NB4 (cell line): Measurements from ENCODE around the gene AOC1.

ENCODE experiments used
- CTCF ChIP-seq: IDR thresholded peaks from one replicate; pipeline ENCODE4 v1.5.1; 2012; ENCODE audit warnings: low read depth, low read length
- MAX ChIP-seq: IDR thresholded peaks from 2 replicates; pipeline ENCODE4 v1.6.1; 2011; ENCODE audit warnings: low read depth, low read length
- MYC ChIP-seq: IDR thresholded peaks from 2 replicates; pipeline ENCODE4 v1.6.1; 2011; ENCODE audit warnings: low read depth, low read length
- POLR2A ChIP-seq: IDR thresholded peaks from 2 replicates; pipeline ENCODE4 v1.6.1; 2011; ENCODE audit warnings: mild to moderate bottlenecking; ENCODE audit not compliant: insufficient read length; ENCODE audit errors: extremely low read depth

GRCh38 chr7:150835019-150835418, 17.3 kb upstream of the AOC1 start:
- TF ChIP-seq CTCF (no peak), POLR2A (no peak), MAX (no peak), MYC (no peak)
